ENCODE measurements around the gene KLC1. TPM values are rescaled to one million over a fixed set of nuclear protein-coding genes. Genes with fewer than 3 reads are reported as not detected.

The KLC1 gene
- total RNA-seq, 2 donors from 2014 or later: 170 to 178 TPM

DNA sequence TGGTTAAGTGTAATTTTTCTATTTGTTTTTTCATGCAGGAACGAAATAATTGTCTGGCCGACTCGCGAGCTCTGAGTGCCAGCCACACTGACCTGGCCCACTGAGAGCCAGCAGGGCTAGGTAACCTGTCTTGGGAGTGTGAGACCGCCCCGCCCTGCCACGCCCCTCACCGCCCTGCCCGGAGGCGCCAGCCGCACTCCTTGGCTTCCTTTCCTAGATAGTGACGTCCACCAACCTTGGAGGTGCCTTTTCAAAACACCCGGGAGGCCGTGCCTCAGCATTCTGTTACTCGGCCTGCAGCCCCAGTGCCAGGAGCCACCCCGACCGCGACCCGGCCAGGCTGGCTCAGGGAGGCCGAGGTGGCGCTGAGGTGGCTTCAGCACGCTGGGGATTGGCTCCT, 64.5 kb downstream of the KLC1 start:
- Mint-ChIP-seq H3K4me3 (no peak overlapping the region), H3K4me1 (peaks cover 2% of the 10 kb centered on the region), H3K27me3 (ENCODE audit: insufficient read depth) (no peaks in the 10 kb centered on the region), H3K9me3 (no peaks in the 10 kb centered on the region), H3K36me3 (ENCODE audit: low read depth) (peaks cover 47% of the 10 kb centered on the region), H3K27ac (no peak overlapping the region)
- DNase-seq: no peak
- TF ChIP-seq, protein P1, sequence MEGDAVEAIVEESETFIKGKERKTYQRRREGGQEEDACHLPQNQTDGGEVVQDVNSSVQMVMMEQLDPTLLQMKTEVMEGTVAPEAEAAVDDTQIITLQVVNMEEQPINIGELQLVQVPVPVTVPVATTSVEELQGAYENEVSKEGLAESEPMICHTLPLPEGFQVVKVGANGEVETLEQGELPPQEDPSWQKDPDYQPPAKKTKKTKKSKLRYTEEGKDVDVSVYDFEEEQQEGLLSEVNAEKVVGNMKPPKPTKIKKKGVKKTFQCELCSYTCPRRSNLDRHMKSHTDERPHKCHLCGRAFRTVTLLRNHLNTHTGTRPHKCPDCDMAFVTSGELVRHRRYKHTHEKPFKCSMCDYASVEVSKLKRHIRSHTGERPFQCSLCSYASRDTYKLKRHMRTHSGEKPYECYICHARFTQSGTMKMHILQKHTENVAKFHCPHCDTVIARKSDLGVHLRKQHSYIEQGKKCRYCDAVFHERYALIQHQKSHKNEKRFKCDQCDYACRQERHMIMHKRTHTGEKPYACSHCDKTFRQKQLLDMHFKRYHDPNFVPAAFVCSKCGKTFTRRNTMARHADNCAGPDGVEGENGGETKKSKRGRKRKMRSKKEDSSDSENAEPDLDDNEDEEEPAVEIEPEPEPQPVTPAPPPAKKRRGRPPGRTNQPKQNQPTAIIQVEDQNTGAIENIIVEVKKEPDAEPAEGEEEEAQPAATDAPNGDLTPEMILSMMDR (conservative IDR thresholded peaks at IDR 0.05): no peak
- WGBS, 2 experiments (ENCODE audit: insufficient coverage in 1 of 2, insufficient read length in 1 of 2): 94 to 99% methylated on average over 17 to 22 of the region's 22 CpGs
- no peaks in the 10 kb centered on the region for H3K9me3 ChIP-seq (ENCODE audit: control insufficient read depth, low read length)
- no peak overlapping the region for H3K4me3 ChIP-seq (ENCODE audit: low read length)
- no peaks in the 10 kb centered on the region for H3K27me3 ChIP-seq (ENCODE audit: control insufficient read depth, insufficient read depth, low read length, poor library complexity, severe bottlenecking)
- H3K27ac ChIP-seq (ENCODE audit: low read depth, low read length): no peak overlapping the region
- H3K4me1 ChIP-seq (ENCODE audit: control insufficient read depth, insufficient read depth, low read length): no peaks in the 10 kb centered on the region
- H3K36me3 ChIP-seq (ENCODE audit: control insufficient read depth, insufficient read depth, low read length): peaks cover 85% of the 10 kb centered on the region
- no peak overlapping the region for H3K9ac ChIP-seq (ENCODE audit: extremely low read depth, low read length, poor library complexity, severe bottlenecking)

- Histone ChIP-seq H3K9me3 (ENCODE audit: control insufficient read depth, low read length) (no peaks in the 10 kb centered on the region), H3K27me3 (ENCODE audit: control insufficient read depth, insufficient read depth, low read length, poor library complexity, severe bottlenecking) (no peaks in the 10 kb centered on the region), H3K27ac (ENCODE audit: low read depth, low read length) (peak overlapping the region; percentile 24), H3K4me3 (ENCODE audit: low read length) (no peak overlapping the region), H3K4me1 (ENCODE audit: control insufficient read depth, insufficient read depth, low read length) (no peaks in the 10 kb centered on the region), H3K36me3 (ENCODE audit: control insufficient read depth, insufficient read depth, low read length) (peaks cover 85% of the 10 kb centered on the region), H3K9ac (ENCODE audit: extremely low read depth, low read length, poor library complexity, severe bottlenecking) (no peak overlapping the region)
- Mint-ChIP-seq H3K4me1 (peaks cover 2% of the 10 kb centered on the region), H3K27me3 (ENCODE audit: insufficient read depth) (no peaks in the 10 kb centered on the region), H3K4me3 (no peak overlapping the region), H3K27ac (no peak overlapping the region), H3K36me3 (ENCODE audit: low read depth) (peaks cover 38% of the 10 kb centered on the region), H3K9me3 (no peaks in the 10 kb centered on the region)
- 95% methylated on average over 18 to 20 of the region's 20 CpGs for WGBS, 2 experiments (ENCODE audit: insufficient coverage in 1 of 2, insufficient read length in 1 of 2)
- TF ChIP-seq, protein P1 (conservative IDR thresholded peaks at IDR 0.05): peak; percentile 58
- peak; percentile 64 for DNase-seq
Observed at GRCh38 chr14:103694572-103695026, 65.6 kb downstream of the KLC1 start.

- Mint-ChIP-seq H3K9me3 (no peaks in the 10 kb centered on the region), H3K36me3 (ENCODE audit: low read depth) (peaks cover 36% of the 10 kb centered on the region), H3K4me3 (no peak overlapping the region), H3K4me1 (peaks cover 2% of the 10 kb centered on the region), H3K27ac (peak overlapping the region; percentile 3), H3K27me3 (ENCODE audit: insufficient read depth) (no peaks in the 10 kb centered on the region)
- Histone ChIP-seq H3K27ac (ENCODE audit: low read depth, low read length) (no peak overlapping the region), H3K27me3 (ENCODE audit: control insufficient read depth, insufficient read depth, low read length, poor library complexity, severe bottlenecking) (no peaks in the 10 kb centered on the region), H3K36me3 (ENCODE audit: control insufficient read depth, insufficient read depth, low read length) (peaks cover 83% of the 10 kb centered on the region), H3K4me3 (ENCODE audit: low read length) (no peak overlapping the region), H3K9me3 (ENCODE audit: control insufficient read depth, low read length) (no peaks in the 10 kb centered on the region), H3K9ac (ENCODE audit: extremely low read depth, low read length, poor library complexity, severe bottlenecking) (no peak overlapping the region), H3K4me1 (ENCODE audit: control insufficient read depth, insufficient read depth, low read length) (no peaks in the 10 kb centered on the region)
- TF ChIP-seq, protein P1 (conservative IDR thresholded peaks at IDR 0.05): no peak
- no peak for DNase-seq
- 96 to 98% methylated on average over 5 to 14 of the region's 14 CpGs for WGBS, 2 experiments (ENCODE audit: insufficient coverage in 1 of 2, insufficient read length in 1 of 2)
Observed at GRCh38 chr14:103695296-103696069, 66.5 kb downstream of the KLC1 start.
